Activated CD8-positive, alpha-beta T cell treated with anti-CD3 and anti-CD28 coated beads for 36 hours (primary cell): ENCODE measurements around the gene SMIM17. TPM values are rescaled to one million over a fixed set of nuclear protein-coding genes. Genes with fewer than 3 reads are reported as not detected.

Source experiments
- ATAC-seq: fragments of 200-7000 bp; cut with Tn5 transposase; one replicate; pipeline ENCODE4 v1.10.0; 2021; ENCODE audit warnings: mild to moderate bottlenecking, moderate library complexity
- CTCF ChIA-PET: fragments of 350-600 bp; sonication (Branson Sonifier 250); formaldehyde crosslinking; loops from one replicate; lab custom pipeline; 2021; ENCODE audit warnings: antibody characterized with exemption; lab: Charles Lee
- POLR2A ChIA-PET: fragments of 350-600 bp; sonication (Branson Sonifier 250); formaldehyde crosslinking; loops from one replicate; lab custom pipeline; 2021; ENCODE audit warnings: antibody characterized with exemption; lab: Charles Lee
- DNase-seq: peaks from one replicate; pipeline ENCODE4 v3.0.0-alpha.2; 2020
- H3K27ac Mint-ChIP-seq: one replicate; pipeline ENCODE4 v1.8.0; 2021; ENCODE audit warnings: mild to moderate bottlenecking, mixed read lengths
- H3K27me3 Mint-ChIP-seq: one replicate; pipeline ENCODE4 v1.8.0; 2021; ENCODE audit warnings: mixed read lengths
- H3K36me3 Mint-ChIP-seq: one replicate; pipeline ENCODE4 v1.8.0; 2021; ENCODE audit warnings: low read depth, mixed read lengths
- H3K4me1 Mint-ChIP-seq: one replicate; pipeline ENCODE4 v1.8.0; 2021; ENCODE audit warnings: low read depth, mixed read lengths
- H3K4me3 Mint-ChIP-seq: one replicate; pipeline ENCODE4 v1.8.0; 2021; ENCODE audit warnings: mild to moderate bottlenecking, moderate library complexity, mixed read lengths
- H3K9me3 Mint-ChIP-seq: one replicate; pipeline ENCODE4 v1.8.0; 2021; ENCODE audit warnings: mixed read lengths
- CTCF ChIP-seq: fragments of 200-600 bp; IDR thresholded peaks from one replicate; pipeline ENCODE4 v1.8.0; 2022; ENCODE audit warnings: antibody characterized with exemption, mild to moderate bottlenecking
- intact Hi-C: fragments of 100-400 bp; cut with micrococcal nuclease; formaldehyde crosslinking; loops from one replicate; pipeline ENCODE4 v1.10.0; 2022
- total RNA-seq, 2 experiments: library from RNA; stranded (reverse); gene quantifications; one replicate each; pipeline ENCODE4 v1.2.3, GENCODE V29; 2021

Gene SMIM17
- total RNA-seq, 2 experiments from 2014 or later, result not detected

GRCh38 chr19:56683116-56683515 lies 40.2 kb downstream of the SMIM17 start:
- H3K27ac Mint-ChIP-seq, result no peak overlapping the region
- no peaks in the 10 kb centered on the region for H3K27me3 Mint-ChIP-seq
- peaks cover 23% of the 10 kb centered on the region for H3K9me3 Mint-ChIP-seq
- ATAC-seq (no peak), DNase-seq (no peak)
- ChIA-PET CTCF (no interaction called here), POLR2A (no interaction called here)
- H3K4me1 Mint-ChIP-seq, result no peaks in the 10 kb centered on the region
- H3K36me3 Mint-ChIP-seq, result peaks cover 19% of the 10 kb centered on the region
- intact Hi-C loops, result no loop called here
- TF ChIP-seq CTCF, result no peak
- no peak overlapping the region for H3K4me3 Mint-ChIP-seq

- Mint-ChIP-seq H3K36me3 (peaks cover 24% of the 10 kb centered on the region), H3K4me1 (no peaks in the 10 kb centered on the region), H3K27me3 (no peaks in the 10 kb centered on the region), H3K4me3 (no peak overlapping the region), H3K27ac (no peak overlapping the region), H3K9me3 (peaks cover 25% of the 10 kb centered on the region)
- CTCF ChIA-PET, result no interaction called here
- intact Hi-C loops, result no loop called here
- no peak for TF ChIP-seq CTCF
- ATAC-seq (no peak), DNase-seq (no peak)
- POLR2A ChIA-PET, result no interaction called here
Measured at GRCh38 chr19:56687031-56687430, 44.1 kb downstream of the SMIM17 start.

- Mint-ChIP-seq H3K36me3 (peaks cover 28% of the 10 kb centered on the region), H3K4me1 (no peaks in the 10 kb centered on the region), H3K4me3 (no peak overlapping the region), H3K9me3 (peaks cover 38% of the 10 kb centered on the region), H3K27ac (no peak overlapping the region), H3K27me3 (no peaks in the 10 kb centered on the region)
- CTCF ChIA-PET, result no interaction called here
- intact Hi-C loops, result no loop called here
- ATAC-seq (no peak), DNase-seq (no peak)
- POLR2A ChIA-PET, result no interaction called here
- no peak for TF ChIP-seq CTCF
Measured at GRCh38 chr19:56689198-56689597, 46.2 kb downstream of the SMIM17 start.

- intact Hi-C loops, result no loop called here
- TF ChIP-seq CTCF, result no peak
- H3K27me3 Mint-ChIP-seq, result no peaks in the 10 kb centered on the region
- ChIA-PET CTCF (no interaction called here), POLR2A (interaction anchor here (0.7 kb wide), 1 partner anchor 14 kb away, joined by 4 read pairs; no protein-coding TSS in a partner anchor)
- peaks cover 18% of the 10 kb centered on the region for H3K36me3 Mint-ChIP-seq
- H3K9me3 Mint-ChIP-seq, result peaks cover 35% of the 10 kb centered on the region
- ATAC-seq, result no peak
- H3K4me3 Mint-ChIP-seq, result no peak overlapping the region
- H3K4me1 Mint-ChIP-seq, result no peaks in the 10 kb centered on the region
- no peak for DNase-seq
- no peak overlapping the region for H3K27ac Mint-ChIP-seq
Measured at GRCh38 chr19:56690670-56691069, 47.7 kb downstream of the SMIM17 start.

GRCh38 chr19:56692206-56692895 lies 49.4 kb downstream of the SMIM17 start:
- Mint-ChIP-seq H3K36me3 (peaks cover 14% of the 10 kb centered on the region), H3K27ac (no peak overlapping the region), H3K27me3 (no peaks in the 10 kb centered on the region), H3K4me3 (no peak overlapping the region), H3K9me3 (peaks cover 27% of the 10 kb centered on the region), H3K4me1 (no peaks in the 10 kb centered on the region)
- intact Hi-C loops, result no loop called here
- POLR2A ChIA-PET, result no interaction called here
- no peak for TF ChIP-seq CTCF
- no peak for DNase-seq
- no peak for ATAC-seq
- CTCF ChIA-PET, result no interaction called here
